HG02798 (cell line): ENCODE results near the gene GCNT2.
"Not testable (repeated sequence)": the region's sequence is repeated elsewhere in the genome, so short reads cannot be mapped to it uniquely, and the experiment has no call there.

Source experiments
- ATAC-seq: cut with Tn5 transposase; IDR thresholded peaks from one replicate; pipeline ENCODE4 v1.9.1; 2021; ENCODE audit warnings: mild to moderate bottlenecking; ENCODE audit not compliant: unreplicated experiment, poor library complexity

The GCNT2 gene

GRCh38 chr6:10543488-10543887, 22.3 kb downstream of the GCNT2 start:
- no peak for ATAC-seq

- no peak for ATAC-seq
Measured at GRCh38 chr6:10545482-10545881, 24.3 kb downstream of the GCNT2 start.

GRCh38 chr6:10547809-10548208, 26.7 kb downstream of the GCNT2 start:
- ATAC-seq = no peak

GRCh38 chr6:10550764-10551163, 29.6 kb downstream of the GCNT2 start:
- no peak for ATAC-seq

- no peak for ATAC-seq
Measured at GRCh38 chr6:10552270-10552810, 31.2 kb downstream of the GCNT2 start.

GRCh38 chr6:10553871-10554270, 32.7 kb downstream of the GCNT2 start:
- ATAC-seq = no peak

- ATAC-seq = no peak
Measured at GRCh38 chr6:10554826-10555225, 33.7 kb downstream of the GCNT2 start.

- no peak for ATAC-seq
Measured at GRCh38 chr6:10555625-10556309, 34.6 kb downstream of the GCNT2 start.

- no peak for ATAC-seq
Measured at GRCh38 chr6:10556589-10556988, 35.4 kb downstream of the GCNT2 start.

GRCh38 chr6:10556992-10557391, 35.8 kb downstream of the GCNT2 start:
- no peak for ATAC-seq

- ATAC-seq = no peak
Measured at GRCh38 chr6:10557913-10558312, 36.8 kb downstream of the GCNT2 start.

- ATAC-seq = no peak
Measured at GRCh38 chr6:10558565-10558964, 37.4 kb downstream of the GCNT2 start.

GRCh38 chr6:10559522-10560152, 38.5 kb downstream of the GCNT2 start:
- no peak for ATAC-seq

- ATAC-seq = no peak
Measured at GRCh38 chr6:10561611-10562199, 40.6 kb downstream of the GCNT2 start.

GRCh38 chr6:10564975-10565673, 44.0 kb downstream of the GCNT2 start:
- ATAC-seq = no peak

- ATAC-seq = no peak
Measured at GRCh38 chr6:10565913-10566312, 44.8 kb downstream of the GCNT2 start.

- no peak for ATAC-seq
Measured at GRCh38 chr6:10567256-10568026, 46.3 kb downstream of the GCNT2 start.

- no peak for ATAC-seq
Measured at GRCh38 chr6:10569392-10570127, 48.4 kb downstream of the GCNT2 start.

- not testable (repeated sequence) for ATAC-seq
Measured at GRCh38 chr6:10575519-10575918, 54.4 kb downstream of the GCNT2 start.
